Body of pancreas (tissue), 4 donors: ENCODE results near the gene TSFM. TPM values are rescaled to one million over a fixed set of nuclear protein-coding genes. Genes with fewer than 3 reads are reported as not detected.

Experiments used
- ATAC-seq: fragments of 150-250 bp; one replicate; pipeline ENCODE4 v1.9.1; 2016
- DNase-seq, 4 donors: peaks; one replicate each; pipeline ENCODE4 v3.0.0-alpha.2; 2019
- H3K27ac ChIP-seq, 4 donors: fragments of 200-600 bp; sonication (generic); 1 replicate in 3 of 4; 2 replicates in 1 of 4; pipeline versions ENCODE4 v1.5.1 to v1.6.1; 2016 to 2019; ENCODE audit warnings: mild to moderate bottlenecking in 1 of 4, mixed read lengths in 1 of 4, moderate library complexity in 1 of 4
- H3K27me3 ChIP-seq, 2 donors: fragments of 200-600 bp; sonication (generic); one replicate each; pipeline ENCODE4 v1.6.0; 2016; ENCODE audit warnings: mild to moderate bottlenecking in 1 of 2
- H3K36me3 ChIP-seq, 2 donors: fragments of 200-600 bp; sonication (generic); replicated peaks in 1 of 2; 2 replicates each; pipeline ENCODE4 v1.5.1; 2016; ENCODE audit warnings: low read depth in 2 of 2; ENCODE audit not compliant: insufficient read depth in 1 of 2
- H3K4me1 ChIP-seq: fragments of 200-600 bp; sonication (generic); one replicate; pipeline ENCODE4 v1.6.0; 2016
- H3K4me3 ChIP-seq, 2 donors: fragments of 200-600 bp; sonication (generic); 1 replicate in 1 of 2; 2 replicates in 1 of 2; pipeline ENCODE4 v1.5.1; 2016 to 2019
- H3K9me3 ChIP-seq, 3 donors: fragments of 200-600 bp; sonication (generic); 1 replicate in 2 of 3; 2 replicates in 1 of 3; pipeline ENCODE4 v1.5.1; 2016
- POLR2A ChIP-seq, 3 donors: fragments of 450-650 bp; IDR thresholded peaks; one replicate each; pipeline ENCODE4 v1.6.1; 2016; ENCODE audit warnings: antibody characterized with exemption in 3 of 3, mild to moderate bottlenecking in 2 of 3
- WGBS, 2 donors: methylation state at CpG; one replicate each; pipeline ENCODE4 v1.1.5; 2017; 5-methylcytosine and 5-hydroxymethylcytosine counted together
- intact Hi-C: fragments of 100-400 bp; cut with DNase I; formaldehyde crosslinking; loops from one replicate; pipeline ENCODE4 v1.15.1; 2023
- total RNA-seq, 2 donors: library from RNA; depleted of rRNA; stranded (reverse); fragments of >200 nt; gene quantifications; one replicate each; pipeline ENCODE4 v1.1.0, GENCODE V29; 2016
- TF ChIP-seq, protein P1 (sequence below), 7 experiments: fragments of 450-650 bp in 4 of 7; fragments of 200-600 bp in 3 of 7; sonication (generic) in 3 of 7; IDR thresholded peaks; one replicate each; pipeline ENCODE4 v1.5.1; 2016 to 2019; ENCODE audit warnings: antibody characterized with exemption in 7 of 7

The TSFM gene
- total RNA-seq, 2 donors from 2014 or later, result 9.2 to 18.4 TPM

DNA sequence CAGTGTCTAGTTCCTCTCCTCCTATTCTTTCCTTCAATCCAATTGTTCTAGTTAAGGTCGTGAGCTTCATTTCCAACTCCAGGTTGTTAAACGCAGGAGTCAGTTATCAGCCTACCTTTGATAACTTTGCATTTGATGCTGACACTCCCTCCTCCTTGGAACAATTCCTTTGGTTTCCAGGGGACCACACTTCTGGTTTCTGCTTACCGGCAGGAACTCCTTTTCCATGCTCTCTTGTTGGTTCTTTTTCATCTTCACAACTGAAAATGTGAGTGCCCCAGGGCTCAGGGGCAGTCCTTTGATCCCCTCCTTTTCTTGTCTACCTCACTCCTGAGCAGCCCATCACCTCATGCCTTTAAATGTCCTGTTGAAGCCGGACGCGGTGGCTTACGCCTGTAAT is 5.2 kb upstream of the TSFM start:
- TF ChIP-seq, protein P1, sequence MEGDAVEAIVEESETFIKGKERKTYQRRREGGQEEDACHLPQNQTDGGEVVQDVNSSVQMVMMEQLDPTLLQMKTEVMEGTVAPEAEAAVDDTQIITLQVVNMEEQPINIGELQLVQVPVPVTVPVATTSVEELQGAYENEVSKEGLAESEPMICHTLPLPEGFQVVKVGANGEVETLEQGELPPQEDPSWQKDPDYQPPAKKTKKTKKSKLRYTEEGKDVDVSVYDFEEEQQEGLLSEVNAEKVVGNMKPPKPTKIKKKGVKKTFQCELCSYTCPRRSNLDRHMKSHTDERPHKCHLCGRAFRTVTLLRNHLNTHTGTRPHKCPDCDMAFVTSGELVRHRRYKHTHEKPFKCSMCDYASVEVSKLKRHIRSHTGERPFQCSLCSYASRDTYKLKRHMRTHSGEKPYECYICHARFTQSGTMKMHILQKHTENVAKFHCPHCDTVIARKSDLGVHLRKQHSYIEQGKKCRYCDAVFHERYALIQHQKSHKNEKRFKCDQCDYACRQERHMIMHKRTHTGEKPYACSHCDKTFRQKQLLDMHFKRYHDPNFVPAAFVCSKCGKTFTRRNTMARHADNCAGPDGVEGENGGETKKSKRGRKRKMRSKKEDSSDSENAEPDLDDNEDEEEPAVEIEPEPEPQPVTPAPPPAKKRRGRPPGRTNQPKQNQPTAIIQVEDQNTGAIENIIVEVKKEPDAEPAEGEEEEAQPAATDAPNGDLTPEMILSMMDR (IDR thresholded peaks at IDR 0.05), result no peak
- TF ChIP-seq POLR2A (IDR thresholded peaks at IDR 0.05), result no peak
- DNase-seq (no peak), ATAC-seq (no peak)
- Histone ChIP-seq H3K27ac (no peak overlapping the region), H3K4me1 (peaks cover 40% of the 10 kb centered on the region), H3K9me3 (no peaks in the 10 kb centered on the region), H3K27me3 (no peaks in the 10 kb centered on the region), H3K36me3 (no peaks in the 10 kb centered on the region), H3K4me3 (no peak overlapping the region)
- WGBS, 2 donors, result 72 to 80% methylated on average over 7 of the region's 7 CpGs
- intact Hi-C loops, result no loop called here

GRCh38 chr12:57777911-57778310 is 4.7 kb upstream of the TSFM start:
- H3K4me3 ChIP-seq, result no peak overlapping the region
- no peaks in the 10 kb centered on the region for H3K27me3 ChIP-seq
- DNase-seq, result no peak
- no peaks in the 10 kb centered on the region for H3K36me3 ChIP-seq
- TF ChIP-seq, protein P1 (IDR thresholded peaks at IDR 0.05), result no peak
- no peak for TF ChIP-seq POLR2A (IDR thresholded peaks at IDR 0.05)
- H3K4me1 ChIP-seq, result peaks cover 41% of the 10 kb centered on the region
- 79 to 86% methylated on average over 3 to 7 of the region's 7 CpGs for WGBS, 2 donors
- H3K27ac ChIP-seq, result no peak overlapping the region
- no peak for ATAC-seq
- H3K9me3 ChIP-seq, result no peaks in the 10 kb centered on the region
- intact Hi-C loops, result no loop called here

- Histone ChIP-seq H3K27me3 (no peaks in the 10 kb centered on the region), H3K36me3 (no peaks in the 10 kb centered on the region), H3K27ac (no peak overlapping the region), H3K4me3 (no peak overlapping the region), H3K9me3 (no peaks in the 10 kb centered on the region), H3K4me1 (peaks cover 37% of the 10 kb centered on the region)
- intact Hi-C loops, result no loop called here
- DNase-seq (no peak), ATAC-seq (no peak)
- no peak for TF ChIP-seq POLR2A (IDR thresholded peaks at IDR 0.05)
- TF ChIP-seq, protein P1 (IDR thresholded peaks at IDR 0.05), result no peak
- WGBS, 2 donors, result 29 to 43% methylated on average over 1 of the region's 1 CpG
Measured at GRCh38 chr12:57779736-57780135, 2.9 kb upstream of the TSFM start.

DNA sequence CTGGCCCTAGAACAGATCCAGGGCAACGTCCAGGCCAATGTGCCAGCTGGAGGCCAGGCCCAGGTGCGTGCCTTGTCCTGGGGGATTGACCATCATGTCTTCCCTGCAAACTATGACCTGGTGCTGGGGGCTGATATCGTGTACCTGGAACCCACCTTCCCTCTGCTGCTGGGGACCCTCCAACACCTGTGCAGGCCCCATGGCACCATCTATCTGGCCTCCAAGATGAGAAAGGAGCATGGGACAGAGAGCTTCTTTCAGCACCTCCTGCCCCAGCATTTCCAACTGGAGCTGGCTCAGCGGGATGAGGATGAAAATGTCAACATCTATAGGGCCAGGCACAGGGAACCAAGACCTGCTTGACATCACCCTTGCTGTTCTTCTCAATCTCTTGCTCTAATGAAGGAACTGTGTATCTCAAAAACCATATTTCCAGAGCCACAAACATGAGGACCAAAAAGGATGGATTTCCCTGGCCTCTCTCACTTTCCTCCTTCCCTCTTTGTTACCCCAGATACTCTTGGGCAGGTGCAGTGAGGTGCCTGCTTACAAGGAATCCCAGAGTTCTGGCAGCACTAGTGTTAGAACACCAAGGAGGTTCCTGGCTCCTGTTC is 2.2 kb upstream of the TSFM start:
- 84 to 100% methylated on average over 2 to 4 of the region's 4 CpGs for WGBS, 2 donors
- Histone ChIP-seq H3K27me3 (no peaks in the 10 kb centered on the region), H3K4me3 (no peak overlapping the region), H3K27ac (no peak overlapping the region), H3K4me1 (peaks cover 36% of the 10 kb centered on the region), H3K9me3 (no peaks in the 10 kb centered on the region), H3K36me3 (peaks cover 0 to under 1% of the 10 kb centered on the region in 2 donors)
- TF ChIP-seq POLR2A (IDR thresholded peaks at IDR 0.05), result no peak
- TF ChIP-seq, protein P1 (IDR thresholded peaks at IDR 0.05), result no peak
- DNase-seq (no peak), ATAC-seq (no peak)
- intact Hi-C loops, result no loop called here

DNA sequence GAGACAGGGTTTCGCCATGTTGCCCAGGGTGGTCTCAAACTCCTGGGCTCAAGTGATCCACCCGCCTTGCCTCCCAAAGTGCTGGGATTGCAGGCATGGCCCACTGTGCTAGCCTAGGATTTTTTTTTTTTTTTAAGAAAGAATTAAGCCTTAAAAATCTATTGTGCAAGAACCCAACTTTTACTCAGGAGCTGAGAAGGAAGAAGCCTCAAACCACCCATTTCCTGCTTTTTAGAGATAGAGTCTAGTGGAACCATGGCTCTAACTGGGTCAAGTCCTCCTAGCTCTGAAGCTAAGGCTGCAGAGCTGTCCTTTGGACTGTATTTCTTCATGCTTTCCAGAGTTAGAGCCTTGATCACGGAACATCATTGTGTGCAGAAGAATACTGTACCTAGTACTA is 1.3 kb upstream of the TSFM start:
- 90 to 93% methylated on average over 3 of the region's 3 CpGs for whole genome bisulfite sequencing, 2 donors

More for the DNA sequence above, 1.3 kb upstream of the TSFM start:
- no peak overlapping the region for H3K4me3 ChIP-seq
- H3K9me3 ChIP-seq, result no peaks in the 10 kb centered on the region
- H3K27me3 ChIP-seq, result no peaks in the 10 kb centered on the region
- no peak for DNase-seq
- peaks cover 0 to 6% of the 10 kb centered on the region in 2 donors for H3K36me3 ChIP-seq
- H3K4me1 ChIP-seq, result peaks cover 29% of the 10 kb centered on the region
- intact Hi-C loops, result no loop called here
- H3K27ac ChIP-seq, result peak overlapping the region in 2 of 4 donors; percentile 36 to 74
- ATAC-seq, result no peak
- TF ChIP-seq, protein P1 (IDR thresholded peaks at IDR 0.05), result no peak
- TF ChIP-seq POLR2A (IDR thresholded peaks at IDR 0.05), result no peak
